Stimulated activated CD8-positive, alpha-beta memory T cell treated with anti-CD3 and anti-CD28 coated beads, Interleukin-15, amount 100 ng/mL, for 1 hour (primary cell): Measurements from ENCODE around the gene XPR1.
"Not testable (repeated sequence)": the region's sequence is repeated elsewhere in the genome, so short reads cannot be mapped to it uniquely, and the experiment has no call there.

Experiments used
- DNase-seq: peaks from one replicate; pipeline ENCODE4 v3.0.0-alpha.2; 2020; ENCODE audit warnings: low read depth

Gene XPR1

GRCh38 chr1:180644526-180645192, 12.8 kb downstream of the XPR1 start:
- DNase-seq = no peak

- not testable (repeated sequence) for DNase-seq
These were observed 13.4 kb downstream of the XPR1 start for GRCh38 chr1:180645261-180645660.

- no peak for DNase-seq
These were observed 14.3 kb downstream of the XPR1 start for GRCh38 chr1:180646093-180646492.

- DNase-seq = no peak
These were observed 14.7 kb downstream of the XPR1 start for GRCh38 chr1:180646547-180646946.

- no peak for DNase-seq
These were observed 21.0 kb downstream of the XPR1 start for GRCh38 chr1:180652792-180653191.

GRCh38 chr1:180662709-180663108, 30.9 kb downstream of the XPR1 start:
- no peak for DNase-seq

GRCh38 chr1:180670681-180671080, 38.9 kb downstream of the XPR1 start:
- no peak for DNase-seq

- no peak for DNase-seq
These were observed 40.3 kb downstream of the XPR1 start for GRCh38 chr1:180672105-180672504.

- no peak for DNase-seq
These were observed 40.7 kb downstream of the XPR1 start for GRCh38 chr1:180672505-180672904.

- no peak for DNase-seq
These were observed 43.0 kb downstream of the XPR1 start for GRCh38 chr1:180674603-180675530.

GRCh38 chr1:180675586-180675985, 43.8 kb downstream of the XPR1 start:
- no peak for DNase-seq

GRCh38 chr1:180680558-180681144, 48.8 kb downstream of the XPR1 start:
- DNase-seq = no peak

- DNase-seq = not testable (repeated sequence)
These were observed 51.3 kb downstream of the XPR1 start for GRCh38 chr1:180683117-180683516.

GRCh38 chr1:180691322-180691913, 59.6 kb downstream of the XPR1 start:
- no peak for DNase-seq

- DNase-seq = no peak
These were observed 61.9 kb downstream of the XPR1 start for GRCh38 chr1:180693564-180694244.

GRCh38 chr1:180695282-180695681, 63.5 kb downstream of the XPR1 start:
- no peak for DNase-seq

- no peak for DNase-seq
These were observed 64.5 kb downstream of the XPR1 start for GRCh38 chr1:180696361-180696760.

GRCh38 chr1:180698580-180698979, 66.8 kb downstream of the XPR1 start:
- no peak for DNase-seq

GRCh38 chr1:180702376-180702775, 70.6 kb downstream of the XPR1 start:
- not testable (repeated sequence) for DNase-seq

- DNase-seq = not testable (repeated sequence)
These were observed 78.9 kb downstream of the XPR1 start for GRCh38 chr1:180710746-180711145.

GRCh38 chr1:180711260-180711659, 79.4 kb downstream of the XPR1 start:
- not testable (repeated sequence) for DNase-seq

GRCh38 chr1:180720753-180721152, 88.9 kb downstream of the XPR1 start:
- no peak for DNase-seq
